ENCODE results near the gene TBCEL. TPM values are rescaled to one million over a fixed set of nuclear protein-coding genes. Genes with fewer than 3 reads are reported as not detected.

The TBCEL gene
- total RNA-seq, 1 donor from 2014 or later, result 40.4 TPM

GRCh38 chr11:121104312-121104762 is 80.4 kb downstream of the TBCEL start:
- TF ChIP-seq, protein P1, sequence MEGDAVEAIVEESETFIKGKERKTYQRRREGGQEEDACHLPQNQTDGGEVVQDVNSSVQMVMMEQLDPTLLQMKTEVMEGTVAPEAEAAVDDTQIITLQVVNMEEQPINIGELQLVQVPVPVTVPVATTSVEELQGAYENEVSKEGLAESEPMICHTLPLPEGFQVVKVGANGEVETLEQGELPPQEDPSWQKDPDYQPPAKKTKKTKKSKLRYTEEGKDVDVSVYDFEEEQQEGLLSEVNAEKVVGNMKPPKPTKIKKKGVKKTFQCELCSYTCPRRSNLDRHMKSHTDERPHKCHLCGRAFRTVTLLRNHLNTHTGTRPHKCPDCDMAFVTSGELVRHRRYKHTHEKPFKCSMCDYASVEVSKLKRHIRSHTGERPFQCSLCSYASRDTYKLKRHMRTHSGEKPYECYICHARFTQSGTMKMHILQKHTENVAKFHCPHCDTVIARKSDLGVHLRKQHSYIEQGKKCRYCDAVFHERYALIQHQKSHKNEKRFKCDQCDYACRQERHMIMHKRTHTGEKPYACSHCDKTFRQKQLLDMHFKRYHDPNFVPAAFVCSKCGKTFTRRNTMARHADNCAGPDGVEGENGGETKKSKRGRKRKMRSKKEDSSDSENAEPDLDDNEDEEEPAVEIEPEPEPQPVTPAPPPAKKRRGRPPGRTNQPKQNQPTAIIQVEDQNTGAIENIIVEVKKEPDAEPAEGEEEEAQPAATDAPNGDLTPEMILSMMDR (IDR thresholded peaks at IDR 0.05), result no peak
- Histone ChIP-seq H3K36me3 (no peaks in the 10 kb centered on the region), H3K9me3 (no peaks in the 10 kb centered on the region), H3K27me3 (no peaks in the 10 kb centered on the region), H3K4me3 (no peak overlapping the region), H3K4me1 (no peaks in the 10 kb centered on the region), H3K27ac (no peak overlapping the region)
- intact Hi-C loops (cut with DNase I), result no loop called here
- DNase-seq (ENCODE audit: low spot score in 2 of 2), result no peak

DNA sequence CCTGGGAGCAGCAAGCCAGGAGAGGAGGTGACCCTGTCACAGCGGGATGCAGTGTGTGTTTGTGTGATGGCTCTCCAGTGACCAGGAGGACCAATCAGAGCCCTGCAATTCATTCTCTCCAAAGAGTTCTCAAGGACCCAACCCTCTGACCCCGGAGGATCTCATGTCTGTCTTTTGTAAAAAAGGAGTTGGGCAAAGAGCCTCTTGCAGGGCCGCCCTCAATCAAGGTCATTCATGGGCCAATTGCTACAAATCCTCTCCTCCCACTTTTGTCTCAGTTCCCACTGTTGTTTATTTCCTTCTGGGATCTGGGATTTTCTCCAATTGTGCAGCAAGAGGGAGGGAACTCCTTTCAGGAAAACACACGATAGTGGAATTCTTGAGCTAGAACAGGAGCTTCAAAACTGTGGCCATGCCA is 81.2 kb downstream of the TBCEL start:
- no peaks in the 10 kb centered on the region for H3K4me1 ChIP-seq
- no peaks in the 10 kb centered on the region for H3K27me3 ChIP-seq
- no peak for DNase-seq (ENCODE audit: low spot score in 2 of 2)
- no peaks in the 10 kb centered on the region for H3K36me3 ChIP-seq
- H3K4me3 ChIP-seq, result no peak overlapping the region
- H3K9me3 ChIP-seq, result no peaks in the 10 kb centered on the region
- TF ChIP-seq, protein P1 (IDR thresholded peaks at IDR 0.05), result no peak
- no peak overlapping the region for H3K27ac ChIP-seq
- intact Hi-C loops (cut with DNase I), result loop anchor here (5.0 kb wide), 1 partner anchor 593 kb away; the partner anchor contains the start of gene GRIK4

DNA sequence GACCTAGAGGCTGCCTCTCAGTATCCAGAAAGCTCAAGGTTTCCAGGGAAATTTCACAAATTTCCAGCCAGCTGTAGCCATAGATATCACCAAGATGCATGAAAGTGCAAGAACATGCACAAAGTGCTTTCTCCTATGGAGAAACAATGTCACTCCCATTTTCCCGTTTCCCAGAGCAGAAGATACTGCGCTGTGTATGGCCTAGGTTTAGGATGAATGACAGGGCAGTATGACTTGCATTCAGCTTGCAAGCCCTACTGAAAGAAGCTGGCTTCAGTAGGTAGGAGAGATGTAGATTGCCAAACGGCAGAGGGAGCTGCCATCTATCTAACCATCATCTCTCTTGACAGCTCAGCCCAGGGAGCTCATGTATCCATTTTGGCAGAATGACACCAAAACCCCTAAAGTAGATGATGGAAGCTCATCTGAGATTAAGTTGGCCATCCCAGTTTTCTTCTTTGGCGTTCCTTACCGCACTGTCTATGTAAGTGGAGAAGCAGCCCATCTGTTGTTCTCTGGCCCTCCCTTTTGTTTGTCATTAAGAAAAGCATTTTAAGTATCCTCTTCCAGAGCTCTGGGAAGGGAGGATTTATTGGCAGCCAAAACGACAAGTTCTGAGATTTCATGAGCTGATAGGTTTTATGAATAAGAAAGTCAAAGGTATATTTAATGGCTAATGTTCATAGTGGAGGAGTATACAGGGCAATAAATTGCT is 81.7 kb downstream of the TBCEL start:
- Histone ChIP-seq H3K27ac (no peak overlapping the region), H3K4me3 (no peak overlapping the region), H3K27me3 (no peaks in the 10 kb centered on the region), H3K4me1 (no peaks in the 10 kb centered on the region), H3K36me3 (no peaks in the 10 kb centered on the region), H3K9me3 (no peaks in the 10 kb centered on the region)
- intact Hi-C loops (cut with DNase I), result loop anchor here (5.0 kb wide), 1 partner anchor 593 kb away; the partner anchor contains the start of gene GRIK4
- TF ChIP-seq, protein P1 (IDR thresholded peaks at IDR 0.05), result no peak
- DNase-seq (ENCODE audit: low spot score in 2 of 2), result no peak

DNA sequence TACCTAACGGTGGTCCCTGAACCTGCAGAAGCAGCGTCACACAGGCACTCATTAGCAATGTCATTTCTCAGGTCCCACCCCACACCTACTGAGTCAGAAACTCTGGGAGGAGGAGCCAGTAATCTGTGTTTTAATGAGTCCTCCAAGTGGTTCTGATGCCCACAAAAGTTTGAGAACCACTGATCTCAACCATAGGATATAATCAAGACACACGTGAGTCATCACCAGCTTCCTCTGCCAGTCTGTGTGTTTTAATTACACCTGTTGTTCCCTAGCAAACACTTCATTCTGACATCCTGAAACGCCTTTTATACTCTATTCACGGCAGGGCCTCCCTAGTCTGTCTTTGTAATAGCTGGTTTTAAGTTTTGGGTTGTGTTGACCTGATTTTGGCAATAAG is 82.9 kb downstream of the TBCEL start:
- Histone ChIP-seq H3K4me3 (no peak overlapping the region), H3K27me3 (no peaks in the 10 kb centered on the region), H3K9me3 (no peaks in the 10 kb centered on the region), H3K4me1 (no peaks in the 10 kb centered on the region), H3K36me3 (no peaks in the 10 kb centered on the region), H3K27ac (no peak overlapping the region)
- no peak for DNase-seq (ENCODE audit: low spot score in 2 of 2)
- TF ChIP-seq, protein P1 (IDR thresholded peaks at IDR 0.05), result no peak
- intact Hi-C loops (cut with DNase I), result loop anchor here (5.0 kb wide), 1 partner anchor 595 kb away; the partner anchor contains the start of gene GRIK4

GRCh38 chr11:121108413-121108812 is 84.5 kb downstream of the TBCEL start:
- intact Hi-C loops (cut with DNase I), result loop anchor here (5.0 kb wide), 1 partner anchor 596 kb away; the partner anchor contains the start of gene GRIK4
- TF ChIP-seq, protein P1 (IDR thresholded peaks at IDR 0.05), result no peak
- Histone ChIP-seq H3K4me1 (no peaks in the 10 kb centered on the region), H3K27me3 (no peaks in the 10 kb centered on the region), H3K4me3 (no peak overlapping the region), H3K27ac (no peak overlapping the region), H3K9me3 (no peaks in the 10 kb centered on the region), H3K36me3 (no peaks in the 10 kb centered on the region)
- no peak for DNase-seq (ENCODE audit: low spot score in 2 of 2)

Data from ascending aorta (tissue), 2 donors.